ENCODE results near the gene DDC.

GRCh38 chr7:50610521-50611277 is 45.5 kb upstream of the DDC start:
- TF ChIP-seq CTCF (IDR thresholded peaks at IDR 0.05; ENCODE audit: low read depth, low read length, missing input control) (no peak), REST (IDR thresholded peaks at IDR 0.05) (no peak), MAX (IDR thresholded peaks at IDR 0.05) (no peak), RAD21 (IDR thresholded peaks at IDR 0.05) (no peak), TAF1 (conservative IDR thresholded peaks at IDR 0.05) (no peak), ATF3 (IDR thresholded peaks at IDR 0.05) (no peak), EGR1 (IDR thresholded peaks at IDR 0.05; ENCODE audit: low read depth in 2 of 2) (no peak), ZBTB33 (IDR thresholded peaks at IDR 0.05) (no peak), YY1 (IDR thresholded peaks at IDR 0.05) (no peak), GABPA (IDR thresholded peaks at IDR 0.05 in 1 of 2, conservative IDR thresholded peaks at IDR 0.05 in 1 of 2) (no peak), SP1 (IDR thresholded peaks at IDR 0.05) (no peak), JUND (IDR thresholded peaks at IDR 0.05) (no peak), NR2F2 (IDR thresholded peaks at IDR 0.05) (no peak), FOXA1 (IDR thresholded peaks at IDR 0.05) (no peak)
